K562 (cell line): Measurements from ENCODE around the gene TSC1. TPM values are rescaled to one million over a fixed set of nuclear protein-coding genes. Genes with fewer than 3 reads are reported as not detected.
A peak's percentile ranks its signal among the peaks of the same experiment; 100 is the strongest.

Experiments
- ATAC-seq: fragments of 200-7000 bp; cut with Tn5 transposase; 3 replicates; pipeline ENCODE4 v1.9.1; 2020; ENCODE audit warnings: moderate library complexity
- BruUV-seq: library from RNA; stranded (reverse); fragments of 400-500 nt; replicated peaks from 2 replicates; lab custom pipeline; 2021; lab: Mats Ljungman, UMichigan
- CTCF ChIA-PET: fragments of 300-600 bp; formaldehyde crosslinking; extraction: SDS; loops from one replicate; lab custom pipeline; 2021; ENCODE audit warnings: low intra/inter-chr PET ratio; lab: Yijun Ruan, JAX
- POLR2A ChIA-PET: fragments of 300-600, 350-650 bp; sonication (Branson Sonifier 250); formaldehyde crosslinking; extraction: SDS; loops from one replicate; lab custom pipeline; 2021; ENCODE audit warnings: antibody characterized with exemption, inconsistent platforms; lab: Yijun Ruan, JAX
- DNase-seq, 4 experiments: peaks; one replicate each; pipeline versions ENCODE4 v3.0.0 to v3.0.0-alpha.2; 2011 to 2018; ENCODE audit warnings: low spot score in 3 of 4, mixed read lengths in 3 of 4; ENCODE audit errors: extremely low read depth in 1 of 4
- FAIRE-seq: peaks from 2 replicates; lab custom pipeline; 2011; peaks lifted over from hg19 to GRCh38; lab: Jason Lieb, UNC
- H2AFZ ChIP-seq: 2 replicates; pipeline ENCODE4 v1.6.0; 2011; ENCODE audit warnings: low read depth, low read length, control low read depth, inconsistent platforms
- H3K27ac ChIP-seq: fragments of 200-600 bp; 3 replicates; pipeline ENCODE4 v1.8.0; 2011; ENCODE audit warnings: low read depth, mild to moderate bottlenecking, control low read depth, inconsistent platforms, low read length, moderate library complexity, mixed read lengths; ENCODE audit errors: extremely low read depth
- H3K27me3 ChIP-seq, 2 experiments: fragments of 300-600 bp in 1 of 2; 2 replicates in 1 of 2; 3 replicates in 1 of 2; pipeline versions ENCODE4 v1.6.0 to v1.8.0; 2011; ENCODE audit warnings: inconsistent platforms in 2 of 2, low read length in 2 of 2, mild to moderate bottlenecking in 1 of 2, mixed read lengths in 1 of 2, moderate library complexity in 1 of 2; ENCODE audit not compliant: control insufficient read depth in 2 of 2, insufficient read depth in 2 of 2
- H3K36me3 ChIP-seq: fragments of 300-600 bp; 3 replicates; pipeline ENCODE4 v1.8.0; 2011; ENCODE audit warnings: mild to moderate bottlenecking, low read length, inconsistent platforms; ENCODE audit not compliant: control insufficient read depth, insufficient read depth
- H3K4me1 ChIP-seq, 2 experiments: fragments of 200-600 bp in 1 of 2; replicated peaks in 1 of 2; 2 replicates in 1 of 2; 3 replicates in 1 of 2; pipeline versions ENCODE4 v1.5.1 to v1.8.0; 2011; ENCODE audit warnings: inconsistent platforms in 2 of 2, low read length in 2 of 2, mild to moderate bottlenecking in 1 of 2, mixed read lengths in 1 of 2, moderate library complexity in 1 of 2; ENCODE audit not compliant: control insufficient read depth in 2 of 2, insufficient read depth in 2 of 2
- H3K4me2 ChIP-seq: 2 replicates; pipeline ENCODE4 v1.6.1; 2011; ENCODE audit warnings: low read length, control low read depth, inconsistent platforms, mixed read lengths; ENCODE audit not compliant: insufficient read depth
- H3K4me3 ChIP-seq: fragments of 200-600 bp; sonication (generic), shearing (Covaris generic); 2 replicates; pipeline ENCODE4 v1.5.1; 2016; ENCODE audit warnings: control low read depth, inconsistent platforms
- H3K79me2 ChIP-seq: fragments of 200-600 bp; 3 replicates; pipeline ENCODE4 v1.8.0; 2011; ENCODE audit warnings: low read length, inconsistent platforms; ENCODE audit not compliant: control insufficient read depth, insufficient read depth
- H3K9ac ChIP-seq, 2 experiments: 2 replicates each; pipeline versions ENCODE4 v1.6.0 to v1.6.1; 2011; ENCODE audit warnings: low read depth in 2 of 2, low read length in 2 of 2, control low read depth in 1 of 2, inconsistent platforms in 1 of 2, mild to moderate bottlenecking in 1 of 2, mixed read lengths in 1 of 2; ENCODE audit not compliant: insufficient read depth in 1 of 2
- H3K9me1 ChIP-seq: one replicate; pipeline ENCODE4 v1.6.0; 2011; ENCODE audit warnings: inconsistent platforms, mild to moderate bottlenecking, low read length, moderate library complexity; ENCODE audit not compliant: control insufficient read depth, insufficient read depth
- H3K9me3 ChIP-seq: replicated peaks from 2 replicates; pipeline ENCODE4 v1.5.1; 2011; ENCODE audit warnings: low read depth, low read length, inconsistent platforms; ENCODE audit not compliant: control insufficient read depth, insufficient read depth
- H4K20me1 ChIP-seq: replicated peaks from 2 replicates; pipeline ENCODE4 v1.6.1; 2011; ENCODE audit warnings: low read length, inconsistent platforms, mixed read lengths; ENCODE audit not compliant: control insufficient read depth, insufficient read depth
- ARNT ChIP-seq, 2 experiments: fragments of 450-650 bp; IDR thresholded peaks; 2 replicates each; pipeline ENCODE4 v1.6.1; 2016; ENCODE audit warnings: mild to moderate bottlenecking in 1 of 2
- BRD9 ChIP-seq: fragments of 450-650 bp; IDR thresholded peaks from 2 replicates; pipeline ENCODE4 v1.6.1; 2018; ENCODE audit warnings: low read depth; ENCODE audit not compliant: partially characterized antibody
- FOXA1 ChIP-seq: fragments of 450-650 bp; IDR thresholded peaks from 2 replicates; pipeline ENCODE4 v1.6.1; 2016; ENCODE audit warnings: mild to moderate bottlenecking, borderline replicate concordance
- MAFF ChIP-seq: IDR thresholded peaks from 2 replicates; pipeline ENCODE4 v1.6.1; 2012; ENCODE audit warnings: low read length, improper control_type of control experiment
- MNT ChIP-seq, 2 experiments: fragments of 450-650 bp; conservative IDR thresholded peaks; 2 replicates each; pipeline ENCODE4 v1.6.1; 2017; ENCODE audit warnings: mild to moderate bottlenecking in 2 of 2, moderate library complexity in 2 of 2
- NR4A1 ChIP-seq, 2 experiments: fragments of 250-450 bp in 1 of 2; fragments of 450-650 bp in 1 of 2; sonication (Bioruptor Pico) in 1 of 2; IDR thresholded peaks; 2 replicates each; pipeline versions ENCODE4 v1.4.0 to v1.6.1; 2016 to 2020; ENCODE audit warnings: mild to moderate bottlenecking in 2 of 2, missing compliant biosample characterization in 1 of 2, missing genetic modification characterization in 1 of 2, moderate library complexity in 1 of 2
- RAD51 ChIP-seq: fragments of 450-650 bp; IDR thresholded peaks from 2 replicates; pipeline ENCODE4 v1.7.1; 2016; ENCODE audit warnings: low read depth, mild to moderate bottlenecking, borderline replicate concordance
- USF2 ChIP-seq: sonication (generic); formaldehyde crosslinking; IDR thresholded peaks from 2 replicates; pipeline ENCODE4 v1.5.0; 2020; ENCODE audit warnings: missing genetic modification reagents
- ZMIZ1 ChIP-seq, 2 experiments: fragments of 150-350 bp in 1 of 2; IDR thresholded peaks; 2 replicates each; pipeline ENCODE4 v1.6.1; 2012 to 2016; ENCODE audit warnings: low read depth in 2 of 2, low read length in 2 of 2, mild to moderate bottlenecking in 1 of 2, moderate library complexity in 1 of 2
- WGBS: fragments of 100-300 bp; shearing (Covaris generic); methylation state at CpG from one replicate; pipeline ENCODE4 v1.1.6; 2016; ENCODE audit warnings: low coverage, mixed read lengths; ENCODE audit not compliant: insufficient coverage; ENCODE audit errors: missing lambda C conversion rate; 5-methylcytosine and 5-hydroxymethylcytosine counted together
- in situ Hi-C: fragments of 300-500 bp; cut with MboI; formaldehyde crosslinking; loops from 4 replicates; pipeline ENCODE4 v1.15.0; 2018; ENCODE audit warnings: inconsistent platforms, mixed read lengths
- intact Hi-C: fragments of 100-400 bp; cut with micrococcal nuclease; formaldehyde crosslinking; loops from 2 replicates; pipeline ENCODE4 v1.14.2; 2022
- polyA plus RNA-seq, 8 experiments: library from polyadenylated mRNA; depleted of rRNA in 4 of 8; stranded (reverse) in 5 of 8; unstranded in 3 of 8; fragments of >200 nt; fragmentation: Nextera tagmentation in 2 of 8; fragmentation: Illumina TruSeq in 1 of 8; extraction: Ambion mirVana in 2 of 8; extraction: Trizol in 1 of 8; gene quantifications; 2 replicates each; pipeline versions ENCODE4 v1.2.1 to v1.2.3, GENCODE V29; 2011 to 2014; ENCODE audit warnings: inconsistent platforms in 1 of 8, missing spikeins in 1 of 8
- total RNA-seq, 7 experiments: library from RNA; depleted of rRNA in 6 of 7; stranded (reverse); fragments of >200 nt in 6 of 7; fragmentation: Illumina TruSeq in 2 of 7; extraction: Trizol in 2 of 7; gene quantifications; 2 replicates each; pipeline versions ENCODE4 v1.2.1 to v1.2.3, GENCODE V29; 2011 to 2021; ENCODE audit warnings: low replicate concordance in 1 of 7

TSC1 gene
- total and polyA plus RNA-seq, 9 of the 15 experiments (the other 6 are each of a cell fraction or from before 2014, with no cell fraction given) = 6.9 to 37.6 (median 18.6) TPM

GRCh38 chr9:132973713-132974112, 29.3 kb upstream of the TSC1 start:
- no TSS peak for BruUV-seq
- Histone ChIP-seq H3K4me2 (no peak overlapping the region), H3K27me3 (no peaks in the 10 kb centered on the region), H4K20me1 (no peaks in the 10 kb centered on the region), H3K4me3 (no peak overlapping the region), H3K4me1 (peaks cover 12 to 29% of the 10 kb centered on the region in 2 experiments), H3K79me2 (peaks cover 4% of the 10 kb centered on the region), H3K9me3 (no peaks in the 10 kb centered on the region), H3K9ac (no peak overlapping the region), H3K27ac (no peak overlapping the region), H2AFZ (peak overlapping the region; percentile 55; the same call in 1 of the 2 replicates), H3K36me3 (no peaks in the 10 kb centered on the region), H3K9me1 (no peaks in the 10 kb centered on the region)
- FAIRE-seq = peak; percentile 70
- CTCF ChIA-PET = interaction anchor here (0.6 kb wide), 2 partner anchors 166 to 173 kb away, joined by 4 read pairs; no protein-coding TSS in a partner anchor
- 65% methylated on average over 5 of the region's 5 CpGs for WGBS
- DNase-seq = peak; percentile 61 to 87 (median 72)
- in situ Hi-C loops = no loop called here
- ATAC-seq = peak; percentile 68
- intact Hi-C loops = loop anchor here (10.0 kb wide), 2 partner anchors 69 to 469 kb away; no protein-coding TSS in a partner anchor
- POLR2A ChIA-PET = interaction anchor here (0.6 kb wide), 1 partner anchor 477 kb away, joined by 4 read pairs; no protein-coding TSS in a partner anchor
- peak; percentile 55; the same call in 1 of the 2 replicates for TF ChIP-seq RAD51
- no peak for TF ChIP-seq ARNT (IDR thresholded peaks at IDR 0.05)
- no peak for TF ChIP-seq NR4A1 (CRISPR knock-in tag; IDR thresholded peaks at IDR 0.05)
- TF ChIP-seq NR4A1 (tag; IDR thresholded peaks at IDR 0.05) = no peak
- no peak for TF ChIP-seq ZMIZ1 (IDR thresholded peaks at IDR 0.05; ENCODE audit: low read depth in 2 of 2, low read length in 2 of 2)
- no peak for TF ChIP-seq MAFF
- no peak for TF ChIP-seq BRD9
- peak; percentile 81 for TF ChIP-seq USF2
- no peak for TF ChIP-seq FOXA1
- no peak for TF ChIP-seq MNT (conservative IDR thresholded peaks at IDR 0.05)
